Activated CD8-positive, alpha-beta T cell treated with anti-CD3 and anti-CD28 coated beads for 36 hours (primary cell): ENCODE measurements around the gene CDKAL1. TPM values are rescaled to one million over a fixed set of nuclear protein-coding genes. Genes with fewer than 3 reads are reported as not detected.

Experiments
- ATAC-seq: fragments of 200-7000 bp; cut with Tn5 transposase; one replicate; pipeline ENCODE4 v1.10.0; 2021; ENCODE audit warnings: mild to moderate bottlenecking, moderate library complexity
- CTCF ChIA-PET: fragments of 350-600 bp; sonication (Branson Sonifier 250); formaldehyde crosslinking; loops from one replicate; lab custom pipeline; 2021; ENCODE audit warnings: antibody characterized with exemption; lab: Charles Lee
- POLR2A ChIA-PET: fragments of 350-600 bp; sonication (Branson Sonifier 250); formaldehyde crosslinking; loops from one replicate; lab custom pipeline; 2021; ENCODE audit warnings: antibody characterized with exemption; lab: Charles Lee
- DNase-seq: peaks from one replicate; pipeline ENCODE4 v3.0.0-alpha.2; 2020
- H3K27ac Mint-ChIP-seq: one replicate; pipeline ENCODE4 v1.8.0; 2021; ENCODE audit warnings: mild to moderate bottlenecking, mixed read lengths
- H3K27me3 Mint-ChIP-seq: one replicate; pipeline ENCODE4 v1.8.0; 2021; ENCODE audit warnings: mixed read lengths
- H3K36me3 Mint-ChIP-seq: one replicate; pipeline ENCODE4 v1.8.0; 2021; ENCODE audit warnings: low read depth, mixed read lengths
- H3K4me1 Mint-ChIP-seq: one replicate; pipeline ENCODE4 v1.8.0; 2021; ENCODE audit warnings: low read depth, mixed read lengths
- H3K4me3 Mint-ChIP-seq: one replicate; pipeline ENCODE4 v1.8.0; 2021; ENCODE audit warnings: mild to moderate bottlenecking, moderate library complexity, mixed read lengths
- H3K9me3 Mint-ChIP-seq: one replicate; pipeline ENCODE4 v1.8.0; 2021; ENCODE audit warnings: mixed read lengths
- intact Hi-C: fragments of 100-400 bp; cut with micrococcal nuclease; formaldehyde crosslinking; loops from one replicate; pipeline ENCODE4 v1.10.0; 2022
- total RNA-seq, 2 experiments: library from RNA; stranded (reverse); gene quantifications; one replicate each; pipeline ENCODE4 v1.2.3, GENCODE V29; 2021
- TF ChIP-seq, protein P1 (sequence below): fragments of 200-600 bp; IDR thresholded peaks from one replicate; pipeline ENCODE4 v1.8.0; 2022; ENCODE audit warnings: antibody characterized with exemption, mild to moderate bottlenecking

CDKAL1 gene
- total RNA-seq, 2 experiments from 2014 or later: 21.6 to 23.6 TPM

DNA sequence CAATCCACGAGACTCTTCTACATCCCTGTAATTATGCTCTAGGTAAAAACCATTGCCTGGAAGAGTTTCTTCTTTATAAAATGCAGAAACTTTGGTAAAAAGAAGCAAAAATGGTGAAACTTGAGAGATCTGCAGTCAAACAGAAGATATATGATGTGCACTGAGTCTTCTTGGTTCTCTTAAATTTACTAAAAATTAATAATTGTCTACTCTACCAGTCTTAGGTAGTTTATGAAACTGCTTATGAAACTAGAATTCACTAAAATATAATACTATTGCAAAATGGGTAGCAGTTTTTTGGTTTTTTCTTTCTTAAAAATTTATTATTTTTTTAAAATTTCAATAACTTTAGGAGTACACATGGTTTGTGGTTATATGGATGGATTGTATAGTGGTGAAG lies 540.2 kb downstream of the CDKAL1 start:
- H3K27me3 Mint-ChIP-seq: no peaks in the 10 kb centered on the region
- H3K9me3 Mint-ChIP-seq: peaks cover 29% of the 10 kb centered on the region
- no peak for DNase-seq
- intact Hi-C loops: no loop called here
- H3K4me3 Mint-ChIP-seq: no peak overlapping the region
- peaks cover 51% of the 10 kb centered on the region for H3K36me3 Mint-ChIP-seq
- no peaks in the 10 kb centered on the region for H3K4me1 Mint-ChIP-seq
- ChIA-PET CTCF (no interaction called here), POLR2A (no interaction called here)
- TF ChIP-seq, protein P1, sequence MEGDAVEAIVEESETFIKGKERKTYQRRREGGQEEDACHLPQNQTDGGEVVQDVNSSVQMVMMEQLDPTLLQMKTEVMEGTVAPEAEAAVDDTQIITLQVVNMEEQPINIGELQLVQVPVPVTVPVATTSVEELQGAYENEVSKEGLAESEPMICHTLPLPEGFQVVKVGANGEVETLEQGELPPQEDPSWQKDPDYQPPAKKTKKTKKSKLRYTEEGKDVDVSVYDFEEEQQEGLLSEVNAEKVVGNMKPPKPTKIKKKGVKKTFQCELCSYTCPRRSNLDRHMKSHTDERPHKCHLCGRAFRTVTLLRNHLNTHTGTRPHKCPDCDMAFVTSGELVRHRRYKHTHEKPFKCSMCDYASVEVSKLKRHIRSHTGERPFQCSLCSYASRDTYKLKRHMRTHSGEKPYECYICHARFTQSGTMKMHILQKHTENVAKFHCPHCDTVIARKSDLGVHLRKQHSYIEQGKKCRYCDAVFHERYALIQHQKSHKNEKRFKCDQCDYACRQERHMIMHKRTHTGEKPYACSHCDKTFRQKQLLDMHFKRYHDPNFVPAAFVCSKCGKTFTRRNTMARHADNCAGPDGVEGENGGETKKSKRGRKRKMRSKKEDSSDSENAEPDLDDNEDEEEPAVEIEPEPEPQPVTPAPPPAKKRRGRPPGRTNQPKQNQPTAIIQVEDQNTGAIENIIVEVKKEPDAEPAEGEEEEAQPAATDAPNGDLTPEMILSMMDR: no peak
- ATAC-seq: no peak
- H3K27ac Mint-ChIP-seq: no peak overlapping the region

DNA sequence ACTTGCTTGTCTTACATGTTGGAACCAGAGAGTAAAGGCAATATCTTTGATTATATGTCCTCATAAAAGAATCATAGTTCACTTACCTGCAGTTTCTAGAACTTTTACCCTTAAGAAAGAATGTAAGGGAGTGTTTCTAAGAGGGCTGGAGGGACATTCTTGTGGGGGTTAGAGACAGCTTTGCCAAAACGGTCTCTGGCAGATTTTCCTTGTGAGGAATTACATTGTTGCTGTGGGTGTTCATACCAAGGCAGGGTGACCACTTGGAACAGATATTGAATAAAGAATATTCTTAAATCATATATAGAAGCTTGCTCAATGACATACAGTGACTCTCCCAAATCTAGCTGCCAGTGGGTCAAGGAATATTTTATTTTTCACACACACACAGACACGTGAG lies 541.7 kb downstream of the CDKAL1 start:
- ChIA-PET POLR2A (interaction anchor here (0.6 kb wide), 1 partner anchor 515 kb away, joined by 3 read pairs; no protein-coding TSS in a partner anchor), CTCF (no interaction called here)
- TF ChIP-seq, protein P1: no peak
- Mint-ChIP-seq H3K4me1 (no peaks in the 10 kb centered on the region), H3K4me3 (no peak overlapping the region), H3K27me3 (no peaks in the 10 kb centered on the region), H3K36me3 (peaks cover 44% of the 10 kb centered on the region), H3K27ac (no peak overlapping the region), H3K9me3 (peaks cover 21% of the 10 kb centered on the region)
- ATAC-seq (no peak), DNase-seq (no peak)
- intact Hi-C loops: no loop called here

DNA sequence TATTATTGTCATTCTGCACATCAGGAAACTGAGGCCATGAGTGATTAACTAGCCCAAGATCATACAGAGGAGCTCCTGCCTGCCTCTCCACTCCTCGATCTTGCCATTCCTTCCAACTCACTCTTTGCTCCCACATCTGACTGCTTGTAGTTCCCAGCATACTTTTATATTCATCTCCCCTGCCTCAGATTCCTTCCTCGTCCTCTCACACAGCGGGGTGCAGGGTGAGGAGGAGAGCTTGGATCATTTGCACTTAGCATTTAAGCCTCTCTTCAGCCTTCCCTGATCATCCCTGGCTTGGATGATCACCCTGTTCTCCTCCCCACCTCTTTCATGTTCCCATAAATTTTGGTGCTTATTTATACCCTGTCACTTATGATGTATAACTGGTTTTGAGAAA lies 544.2 kb downstream of the CDKAL1 start:
- H3K27ac Mint-ChIP-seq: no peak overlapping the region
- ATAC-seq (no peak), DNase-seq (no peak)
- CTCF ChIA-PET: no interaction called here
- H3K4me1 Mint-ChIP-seq: no peaks in the 10 kb centered on the region
- TF ChIP-seq, protein P1: no peak
- H3K27me3 Mint-ChIP-seq: no peaks in the 10 kb centered on the region
- H3K36me3 Mint-ChIP-seq: peaks cover 26% of the 10 kb centered on the region
- H3K9me3 Mint-ChIP-seq: peaks cover 3% of the 10 kb centered on the region
- POLR2A ChIA-PET: no interaction called here
- intact Hi-C loops: no loop called here
- no peak overlapping the region for H3K4me3 Mint-ChIP-seq

DNA sequence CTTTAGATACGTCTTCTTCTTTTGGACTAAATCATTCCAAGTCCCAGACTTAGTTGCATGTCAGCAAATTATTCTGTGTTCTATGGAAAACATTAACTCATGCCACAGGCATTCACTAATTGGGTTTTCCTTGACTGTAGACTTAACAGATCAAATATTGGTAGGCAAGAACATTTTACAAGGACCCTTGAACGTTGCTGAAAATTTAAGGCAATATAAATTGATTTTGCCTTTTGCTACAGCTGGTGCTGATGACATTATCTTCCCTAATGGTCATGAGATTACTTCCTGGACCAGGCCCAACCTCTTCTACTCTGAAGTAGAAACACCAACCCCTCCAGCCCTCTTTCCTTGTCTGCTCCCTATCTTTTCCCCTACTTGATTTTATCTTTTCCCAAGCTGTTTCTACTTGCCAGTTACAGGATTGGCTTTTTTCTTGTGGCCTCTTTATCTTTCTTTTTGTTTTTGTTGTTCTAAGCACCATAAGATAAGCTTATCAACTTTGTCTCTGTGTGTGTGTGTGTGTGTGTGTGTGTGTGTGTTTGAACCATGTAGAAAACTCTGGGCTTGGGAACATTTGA lies 545.3 kb downstream of the CDKAL1 start:
- ATAC-seq (no peak), DNase-seq (no peak)
- Mint-ChIP-seq H3K36me3 (peaks cover 22% of the 10 kb centered on the region), H3K9me3 (peaks cover 2% of the 10 kb centered on the region), H3K27ac (no peak overlapping the region), H3K4me3 (no peak overlapping the region), H3K4me1 (no peaks in the 10 kb centered on the region), H3K27me3 (no peaks in the 10 kb centered on the region)
- TF ChIP-seq, protein P1: no peak
- ChIA-PET CTCF (no interaction called here), POLR2A (no interaction called here)
- intact Hi-C loops: no loop called here

DNA sequence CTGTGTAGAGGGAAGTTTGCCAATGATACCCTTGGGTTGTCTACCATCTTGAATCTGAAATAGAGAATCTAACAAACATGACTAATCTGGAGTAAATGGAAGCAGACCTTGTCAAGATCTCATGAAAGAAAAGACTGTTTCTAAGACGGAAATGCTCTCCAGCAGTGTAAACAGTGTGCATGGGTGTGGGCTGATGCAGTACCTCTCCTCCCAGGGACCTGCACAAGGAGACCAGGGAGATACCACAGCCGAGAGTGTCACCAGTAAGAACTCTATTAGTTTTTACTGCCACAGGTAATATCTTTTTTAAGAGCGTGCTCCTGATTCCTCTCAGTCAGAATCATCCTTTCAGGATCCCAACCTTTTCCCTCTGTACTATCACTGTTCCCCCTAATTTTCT lies 546.0 kb downstream of the CDKAL1 start:
- CTCF ChIA-PET: no interaction called here
- no peak for ATAC-seq
- intact Hi-C loops: no loop called here

More for the DNA sequence above, 546.0 kb downstream of the CDKAL1 start:
- peaks cover 2% of the 10 kb centered on the region for H3K9me3 Mint-ChIP-seq
- H3K27me3 Mint-ChIP-seq: no peaks in the 10 kb centered on the region
- TF ChIP-seq, protein P1: no peak
- DNase-seq: no peak
- POLR2A ChIA-PET: no interaction called here
- H3K27ac Mint-ChIP-seq: no peak overlapping the region
- no peak overlapping the region for H3K4me3 Mint-ChIP-seq
- peaks cover 26% of the 10 kb centered on the region for H3K36me3 Mint-ChIP-seq
- H3K4me1 Mint-ChIP-seq: no peaks in the 10 kb centered on the region
